ENCODE measurements around the gene MYO3B. TPM values are rescaled to one million over a fixed set of nuclear protein-coding genes. Genes with fewer than 3 reads are reported as not detected.

The MYO3B gene
- total and polyA plus RNA-seq, 12 donors: 0.04 to 0.11 (median 0.06) TPM; not detected in 8

- TF ChIP-seq POLR2A (IDR thresholded peaks at IDR 0.05): no peak
- no peak for TF ChIP-seq CTCF (IDR thresholded peaks at IDR 0.05)
- no peaks in the 10 kb centered on the region for H3K27me3 ChIP-seq
- H3K36me3 ChIP-seq (replicated peaks in 1 of 2): no peaks in the 10 kb centered on the region
- H3K4me1 ChIP-seq (replicated peaks in 1 of 2): no peaks in the 10 kb centered on the region
- H3K4me3 ChIP-seq: no peak overlapping the region
- no peaks in the 10 kb centered on the region for H3K9me3 ChIP-seq (replicated peaks in 1 of 3)
- no peak for DNase-seq
- WGBS, 4 donors: 75 to 94% (median 79%) methylated on average over 2 of the region's 2 CpGs
- H3K27ac ChIP-seq: no peak overlapping the region
- intact Hi-C loops (cut with DNase I): no loop called here
Measured at GRCh38 chr2:170587922-170588321, 410.0 kb downstream of the MYO3B start.

GRCh38 chr2:170588729-170589128, 410.8 kb downstream of the MYO3B start:
- WGBS, 4 donors: 59 to 77% (median 68%) methylated on average over 2 of the region's 2 CpGs
- Histone ChIP-seq H3K9me3 (replicated peaks in 1 of 3) (no peaks in the 10 kb centered on the region), H3K4me1 (replicated peaks in 1 of 2) (no peaks in the 10 kb centered on the region), H3K27me3 (no peaks in the 10 kb centered on the region), H3K36me3 (replicated peaks in 1 of 2) (no peaks in the 10 kb centered on the region), H3K4me3 (no peak overlapping the region), H3K27ac (no peak overlapping the region)
- intact Hi-C loops (cut with DNase I): no loop called here
- DNase-seq: no peak
- TF ChIP-seq CTCF (IDR thresholded peaks at IDR 0.05) (no peak), POLR2A (IDR thresholded peaks at IDR 0.05) (no peak)

GRCh38 chr2:170596576-170596975, 418.6 kb downstream of the MYO3B start:
- no peak overlapping the region for H3K27ac ChIP-seq
- no peaks in the 10 kb centered on the region for H3K9me3 ChIP-seq (replicated peaks in 1 of 3)
- no peak for DNase-seq
- H3K4me3 ChIP-seq: no peak overlapping the region
- no peaks in the 10 kb centered on the region for H3K4me1 ChIP-seq (replicated peaks in 1 of 2)
- intact Hi-C loops (cut with DNase I): loop anchor here in 1 of 2 donors (10.0 kb wide), 1 partner anchor 1838 kb away; no protein-coding TSS in a partner anchor
- no peaks in the 10 kb centered on the region for H3K36me3 ChIP-seq (replicated peaks in 1 of 2)
- 88 to 93% (median 91%) methylated on average over 3 of the region's 3 CpGs for WGBS, 4 donors
- no peaks in the 10 kb centered on the region for H3K27me3 ChIP-seq
- TF ChIP-seq POLR2A (IDR thresholded peaks at IDR 0.05): no peak

GRCh38 chr2:170598067-170598395, 420.1 kb downstream of the MYO3B start:
- Histone ChIP-seq H3K27ac (no peak overlapping the region), H3K4me1 (replicated peaks in 1 of 2) (no peaks in the 10 kb centered on the region), H3K4me3 (no peak overlapping the region), H3K27me3 (no peaks in the 10 kb centered on the region), H3K36me3 (replicated peaks in 1 of 2) (no peaks in the 10 kb centered on the region), H3K9me3 (replicated peaks in 1 of 3) (no peaks in the 10 kb centered on the region)
- 55 to 66% (median 61%) methylated on average over 4 of the region's 4 CpGs for WGBS, 4 donors
- intact Hi-C loops (cut with DNase I): loop anchor here in 1 of 2 donors (10.0 kb wide), 1 partner anchor 1837 kb away; no protein-coding TSS in a partner anchor
- TF ChIP-seq CTCF (IDR thresholded peaks at IDR 0.05): no peak
- no peak for TF ChIP-seq POLR2A (IDR thresholded peaks at IDR 0.05)
- DNase-seq: no peak

GRCh38 chr2:170601489-170601888, 423.5 kb downstream of the MYO3B start:
- no peak for DNase-seq
- Histone ChIP-seq H3K4me1 (replicated peaks in 1 of 2) (no peaks in the 10 kb centered on the region), H3K4me3 (no peak overlapping the region), H3K36me3 (replicated peaks in 1 of 2) (no peaks in the 10 kb centered on the region), H3K27ac (no peak overlapping the region), H3K27me3 (no peaks in the 10 kb centered on the region), H3K9me3 (replicated peaks in 1 of 3) (no peaks in the 10 kb centered on the region)
- intact Hi-C loops (cut with DNase I): no loop called here
- TF ChIP-seq POLR2A (IDR thresholded peaks at IDR 0.05): no peak
- no peak for TF ChIP-seq CTCF (IDR thresholded peaks at IDR 0.05)
- 60 to 86% (median 82%) methylated on average over 2 of the region's 2 CpGs for WGBS, 4 donors
